HG03378 (cell line): Measurements from ENCODE around the gene RHBG.

Experiments used
- ATAC-seq: cut with Tn5 transposase; IDR thresholded peaks from one replicate; pipeline ENCODE4 v1.9.1; 2021; ENCODE audit warnings: mild to moderate bottlenecking, moderate library complexity; ENCODE audit not compliant: unreplicated experiment

The RHBG gene

DNA sequence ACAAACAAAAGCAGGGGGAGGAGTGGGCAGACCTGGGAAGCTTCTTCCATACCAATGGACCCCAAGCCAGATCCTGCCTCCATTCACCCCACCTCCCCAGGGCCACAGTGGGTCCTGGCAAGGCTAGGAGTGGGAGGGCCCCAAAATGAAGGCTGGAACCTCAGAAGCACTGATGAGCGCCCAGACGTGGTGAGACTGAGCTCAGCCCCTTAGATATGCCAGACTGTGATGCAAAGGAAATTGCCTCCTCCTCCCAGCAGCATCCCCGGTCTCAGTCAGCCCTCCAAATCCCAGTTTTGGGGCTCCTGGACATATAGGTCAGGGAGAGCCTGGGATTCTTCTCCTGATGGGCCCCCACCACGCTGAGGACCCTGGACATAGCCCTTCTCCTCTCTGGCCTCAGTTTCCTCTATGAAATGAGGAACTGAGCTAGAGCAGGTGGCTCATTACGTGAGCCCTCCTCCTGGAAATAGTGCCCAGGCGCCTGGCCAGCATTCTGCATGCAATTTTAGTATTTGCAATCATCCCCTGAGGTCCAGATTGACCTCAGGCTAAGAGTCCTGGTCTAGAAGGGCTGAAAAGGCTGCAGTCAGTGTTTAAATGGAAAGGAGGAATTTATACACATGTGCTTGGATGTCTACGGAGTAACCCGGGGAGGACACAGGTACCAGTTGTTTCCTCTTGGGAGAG is 33.5 kb downstream of the RHBG start:
- no peak for ATAC-seq

DNA sequence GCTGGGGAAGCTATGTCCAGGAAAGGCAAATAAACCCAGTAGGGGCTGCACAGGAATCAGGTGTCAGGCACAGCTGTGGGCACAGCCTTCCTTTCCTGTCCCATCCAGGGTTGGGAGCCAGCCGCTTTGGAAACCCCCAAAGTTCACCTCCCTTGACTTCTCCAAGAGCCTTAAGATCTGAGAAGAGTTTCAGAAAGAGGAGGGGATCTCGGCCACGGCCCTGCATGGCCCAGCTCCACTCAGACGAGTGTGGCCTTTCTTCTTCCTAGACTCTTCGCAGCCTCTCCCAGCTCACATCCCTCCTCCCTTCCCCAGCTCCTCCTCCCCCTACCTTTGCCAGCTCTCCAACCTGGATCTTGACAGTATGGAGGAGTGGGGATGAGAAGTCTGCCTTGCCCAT is 36.7 kb downstream of the RHBG start:
- no peak for ATAC-seq

DNA sequence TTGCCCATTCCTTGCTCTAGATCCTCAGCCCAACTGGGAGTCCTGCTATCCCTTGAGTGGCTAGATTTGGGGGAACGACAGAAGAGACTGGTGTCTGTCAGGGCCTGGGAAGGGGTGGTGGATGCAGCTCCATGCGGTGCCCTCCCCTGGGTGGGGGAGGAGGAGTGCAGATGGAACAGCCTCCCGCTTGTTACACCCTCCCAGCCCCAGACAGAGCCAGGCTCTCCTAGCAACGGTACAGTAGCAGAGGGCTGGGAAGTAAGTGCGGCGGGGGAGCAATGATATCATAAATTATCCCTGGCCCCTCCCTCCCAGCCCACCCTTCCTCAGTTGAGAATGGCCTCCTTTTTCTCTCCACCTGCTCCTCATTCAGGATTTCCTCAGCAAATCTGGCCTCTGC is 37.2 kb downstream of the RHBG start:
- ATAC-seq: no peak

- ATAC-seq: no peak
Measured at GRCh38 chr1:156407344-156407743, 38.3 kb downstream of the RHBG start.

- no peak for ATAC-seq
Measured at GRCh38 chr1:156407760-156408159, 38.7 kb downstream of the RHBG start.

DNA sequence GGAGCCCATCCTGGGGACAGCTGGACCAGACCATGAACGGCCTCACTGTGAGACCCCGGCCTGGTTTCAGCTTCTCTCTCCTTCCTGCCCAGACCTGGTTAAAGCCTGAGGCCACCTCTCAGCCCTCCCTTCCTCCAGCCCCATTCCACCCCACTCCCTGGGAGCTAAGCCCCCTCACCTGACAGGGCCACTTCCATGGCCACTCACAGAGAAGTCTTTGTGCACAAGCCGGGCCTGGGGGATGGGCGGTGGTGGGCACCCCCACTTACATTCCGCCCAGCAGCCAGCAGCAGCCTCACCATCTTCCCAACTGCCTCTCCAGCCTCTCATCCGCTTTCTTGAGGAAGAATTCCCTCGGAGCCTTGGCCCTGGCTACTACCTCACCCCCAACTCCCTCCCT is 40.4 kb downstream of the RHBG start:
- ATAC-seq: no peak

GRCh38 chr1:156410238-156410637 is 41.2 kb downstream of the RHBG start:
- ATAC-seq: no peak

DNA sequence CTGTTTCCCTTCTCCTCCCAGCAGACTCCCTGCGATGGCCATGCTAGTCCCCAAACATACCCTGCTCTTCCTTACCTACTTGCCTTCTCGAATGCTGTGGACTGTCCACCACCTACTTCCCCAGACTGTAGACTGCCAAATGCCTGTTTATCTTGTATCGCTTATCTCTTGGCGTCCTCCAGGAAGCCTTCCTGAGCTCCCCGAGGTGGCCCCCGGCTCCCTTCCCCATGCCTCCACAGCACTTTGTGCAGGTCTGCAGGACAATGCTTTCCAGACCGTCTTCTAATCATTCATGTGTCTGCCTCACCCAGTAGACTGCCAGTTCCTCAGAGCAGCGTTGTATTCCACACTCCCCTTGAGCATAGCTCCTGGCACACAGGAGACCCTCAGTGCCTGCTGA is 41.7 kb downstream of the RHBG start:
- no peak for ATAC-seq

DNA sequence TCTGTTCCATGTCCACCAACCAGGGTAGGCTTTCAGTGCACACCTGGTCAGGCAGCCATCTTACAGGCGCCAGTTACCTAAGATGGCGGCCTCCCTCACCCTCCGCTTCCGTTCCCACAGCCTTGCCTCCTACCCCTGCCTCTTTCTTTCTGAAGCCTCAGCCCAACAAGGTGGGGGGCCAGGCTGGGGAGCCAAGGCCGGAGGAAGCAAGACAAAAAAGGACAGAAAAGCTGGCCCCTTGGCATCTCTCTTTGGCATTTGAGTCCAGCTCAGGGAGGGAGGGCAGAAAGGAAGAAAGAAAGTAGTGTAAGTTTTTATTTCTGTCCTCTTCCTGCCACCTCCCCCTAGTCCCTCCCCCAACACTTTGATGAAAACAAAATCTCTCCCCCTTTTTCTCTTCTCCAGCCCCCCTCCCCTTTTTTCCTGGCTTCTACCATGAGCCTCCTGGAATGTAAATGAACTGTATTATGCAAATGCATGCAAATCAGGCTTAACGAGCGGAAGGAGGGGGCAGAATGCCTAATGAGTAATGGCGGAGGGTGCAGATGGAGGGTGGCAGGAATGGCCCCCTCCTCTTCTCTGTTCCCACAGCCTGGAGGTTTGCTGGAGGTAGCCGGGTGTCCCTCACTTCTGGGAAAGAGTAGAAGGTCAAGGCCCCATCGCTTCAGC is 43.8 kb downstream of the RHBG start:
- no peak for ATAC-seq

DNA sequence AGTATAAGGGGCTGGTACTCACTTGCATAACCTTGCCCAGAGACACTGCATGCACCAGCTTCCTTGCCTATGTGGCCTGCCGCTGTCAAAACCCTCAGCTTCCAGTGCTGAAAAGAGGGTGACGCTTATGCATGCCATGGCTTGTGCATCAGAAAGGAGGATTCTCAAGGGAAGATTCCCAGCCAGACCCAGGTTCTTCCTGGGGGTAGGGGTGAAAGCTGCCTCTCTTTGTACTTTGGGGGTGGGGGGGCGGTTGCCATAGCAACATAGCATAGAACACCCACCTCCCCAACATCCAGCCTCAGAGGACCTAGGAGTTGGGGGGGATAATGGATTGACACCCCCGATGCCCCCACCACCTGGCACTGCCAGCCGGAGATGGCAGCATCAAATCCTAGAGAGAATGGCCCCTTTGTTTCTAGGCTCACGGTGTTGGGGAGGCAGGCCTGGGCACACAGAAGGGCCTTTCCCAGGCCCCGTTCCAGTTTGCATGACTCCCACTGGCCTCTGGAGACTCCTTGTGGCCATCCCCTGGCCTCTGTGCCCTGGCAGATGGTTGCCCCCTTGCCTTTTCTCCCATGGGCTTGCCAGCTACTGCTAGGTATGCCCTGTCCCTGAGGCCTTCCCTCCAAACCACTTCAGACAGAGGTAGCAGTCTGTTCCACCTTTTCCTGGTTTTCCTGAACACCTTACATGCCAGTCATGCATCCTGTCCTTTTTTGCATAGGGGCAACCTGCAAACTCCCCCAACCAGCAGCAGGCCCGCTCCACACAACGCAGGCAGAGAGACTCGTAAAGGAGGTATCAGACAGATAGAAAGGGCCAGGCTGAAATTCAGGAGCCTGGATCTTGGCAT is 44.6 kb downstream of the RHBG start:
- no peak for ATAC-seq

DNA sequence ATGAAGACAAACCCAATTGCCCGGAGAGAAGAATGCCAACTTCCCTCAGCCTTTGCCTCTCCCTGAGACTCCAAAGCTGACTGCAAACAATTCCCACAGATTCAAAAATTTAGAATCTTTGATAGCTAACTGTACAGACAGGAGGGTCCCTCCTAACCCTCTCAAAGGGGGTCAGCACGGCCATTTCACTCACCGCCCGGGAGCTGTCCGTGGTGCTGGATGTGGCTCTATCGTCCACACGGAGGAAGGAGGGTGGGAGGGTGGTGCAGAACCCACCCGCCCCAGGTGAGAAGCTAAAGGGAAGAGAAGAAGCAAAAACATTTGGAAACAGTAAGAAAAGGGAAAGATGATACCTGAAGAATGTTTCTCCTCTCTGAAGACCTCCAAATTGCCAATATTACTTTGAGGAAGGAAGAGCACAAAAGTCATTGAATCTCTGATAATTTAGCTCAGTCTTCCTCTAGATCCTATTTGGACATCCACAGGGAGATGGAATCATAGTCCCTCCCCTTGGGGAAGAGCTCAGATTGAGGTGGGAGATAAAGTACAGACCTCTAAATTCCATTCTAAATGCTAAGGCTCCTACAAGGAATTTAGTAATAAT is 45.6 kb downstream of the RHBG start:
- no peak for ATAC-seq

DNA sequence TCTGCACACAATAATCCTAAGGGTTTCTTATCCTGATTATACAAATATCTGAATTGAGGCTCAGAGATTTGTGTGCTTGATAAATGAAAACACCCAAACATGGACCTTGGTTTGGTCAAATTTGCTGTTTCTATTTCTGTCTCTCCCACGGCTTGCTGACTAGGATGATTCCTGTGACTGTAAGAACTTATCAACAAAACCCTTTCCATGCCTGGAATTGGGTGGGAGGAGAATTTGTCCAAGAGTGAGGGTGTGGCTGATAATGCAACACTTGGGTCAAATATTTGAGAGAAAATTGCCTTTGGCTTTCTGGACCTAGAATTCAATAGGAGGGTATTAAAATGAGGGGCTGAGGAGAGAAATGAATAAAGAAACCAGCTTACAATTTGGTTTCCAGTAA is 48.0 kb downstream of the RHBG start:
- ATAC-seq: no peak

DNA sequence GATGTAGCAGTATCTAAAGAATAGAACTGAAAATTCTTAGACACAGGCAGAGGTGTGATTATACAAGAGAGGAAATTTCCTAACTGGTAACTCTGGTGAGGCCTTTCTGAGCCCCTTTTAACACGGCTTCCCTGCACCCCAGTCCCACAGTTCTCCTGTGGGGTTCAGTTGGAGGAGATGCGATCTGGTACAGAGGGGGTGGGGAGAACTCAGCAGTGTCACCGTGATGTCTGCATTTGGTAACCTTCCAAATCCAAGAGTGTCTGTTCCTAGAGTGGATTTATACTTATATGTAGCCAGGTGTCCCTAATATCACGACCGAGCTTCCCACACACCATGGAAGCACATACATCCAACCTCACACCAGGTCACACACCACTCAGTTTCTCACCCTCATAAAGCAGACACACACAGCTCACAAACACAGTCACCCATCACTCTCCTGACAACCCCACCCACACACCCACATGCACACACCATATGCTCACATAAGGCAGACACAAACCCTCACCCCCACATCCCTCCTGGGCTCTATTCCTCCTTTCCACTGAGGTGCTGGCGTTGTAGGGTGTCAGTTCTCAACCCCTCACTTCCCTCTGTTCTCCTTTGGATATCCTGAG is 48.5 kb downstream of the RHBG start:
- no peak for ATAC-seq

DNA sequence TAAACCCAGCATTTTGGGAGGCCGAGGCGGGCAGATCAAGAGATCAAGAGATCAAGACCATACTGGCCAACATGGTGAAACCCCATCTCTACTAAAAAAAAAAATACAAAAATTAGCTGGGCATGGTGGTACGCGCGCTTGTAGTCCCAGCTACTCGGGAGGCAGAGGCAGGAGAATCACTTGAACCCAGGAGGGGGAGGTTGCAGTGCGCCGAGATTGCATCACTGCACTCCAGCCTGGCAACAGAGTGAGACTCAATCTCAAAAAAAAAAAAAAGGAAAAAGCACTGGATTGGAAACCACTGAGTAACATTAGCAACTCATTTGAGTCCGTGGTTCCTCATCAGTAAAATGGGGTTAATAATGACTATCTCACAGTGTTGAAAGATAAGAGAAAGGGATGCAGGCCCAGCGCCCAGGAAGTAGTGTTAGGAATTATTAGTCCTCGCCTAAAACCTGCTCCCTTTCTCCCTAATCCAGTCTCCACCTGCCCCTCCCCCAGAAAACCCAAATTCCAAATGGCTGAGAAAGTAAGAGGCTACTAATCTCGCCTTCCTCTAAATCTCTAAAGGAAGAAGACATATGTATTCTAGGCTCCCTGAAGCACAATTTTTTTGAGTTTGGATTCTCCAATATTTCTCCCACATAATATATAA is 49.5 kb downstream of the RHBG start:
- no peak for ATAC-seq

- ATAC-seq: no peak
Measured at GRCh38 chr1:156419854-156420204, 50.8 kb downstream of the RHBG start.

DNA sequence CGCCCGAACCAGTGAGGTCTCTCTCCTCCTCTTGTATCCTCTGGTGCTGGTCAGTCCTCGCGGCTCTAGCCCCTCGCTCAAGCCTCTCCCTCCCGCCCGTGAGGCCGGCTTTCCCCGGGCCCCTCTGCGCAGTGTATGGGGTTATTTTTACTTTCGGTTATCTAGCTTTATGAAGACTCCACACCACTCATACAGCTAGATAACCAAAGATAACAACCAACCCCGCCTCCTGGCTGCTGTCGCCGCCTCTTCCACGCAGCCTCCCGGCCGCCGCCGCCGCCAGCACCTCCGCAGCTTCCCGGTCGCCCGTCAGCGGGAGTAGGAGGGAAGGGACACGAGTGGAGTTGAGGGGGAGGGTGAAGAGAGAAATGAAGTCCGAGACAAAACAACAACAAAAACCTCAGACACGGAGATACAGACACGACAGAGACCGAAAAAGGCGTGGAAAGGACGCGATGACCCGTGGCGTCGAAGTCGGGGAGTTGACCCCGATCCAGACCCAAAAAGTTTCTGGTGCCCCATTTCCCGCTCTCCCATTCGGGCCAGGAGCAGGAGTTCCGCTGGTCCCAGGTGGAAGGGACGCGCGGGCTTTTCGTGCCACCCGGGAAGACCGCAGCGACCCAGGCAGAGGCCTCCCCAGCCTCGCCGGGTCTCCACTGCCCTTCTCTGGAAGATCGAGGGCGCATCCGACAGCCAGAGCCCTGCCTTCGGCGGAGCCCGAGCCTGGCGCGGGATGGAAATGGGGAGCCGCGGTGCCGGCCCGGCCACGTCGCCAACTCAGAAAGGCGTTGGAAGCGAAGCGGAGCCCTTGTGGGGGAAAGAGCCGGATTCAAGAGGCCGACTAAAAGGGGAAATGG is 51.4 kb downstream of the RHBG start:
- ATAC-seq: no peak

DNA sequence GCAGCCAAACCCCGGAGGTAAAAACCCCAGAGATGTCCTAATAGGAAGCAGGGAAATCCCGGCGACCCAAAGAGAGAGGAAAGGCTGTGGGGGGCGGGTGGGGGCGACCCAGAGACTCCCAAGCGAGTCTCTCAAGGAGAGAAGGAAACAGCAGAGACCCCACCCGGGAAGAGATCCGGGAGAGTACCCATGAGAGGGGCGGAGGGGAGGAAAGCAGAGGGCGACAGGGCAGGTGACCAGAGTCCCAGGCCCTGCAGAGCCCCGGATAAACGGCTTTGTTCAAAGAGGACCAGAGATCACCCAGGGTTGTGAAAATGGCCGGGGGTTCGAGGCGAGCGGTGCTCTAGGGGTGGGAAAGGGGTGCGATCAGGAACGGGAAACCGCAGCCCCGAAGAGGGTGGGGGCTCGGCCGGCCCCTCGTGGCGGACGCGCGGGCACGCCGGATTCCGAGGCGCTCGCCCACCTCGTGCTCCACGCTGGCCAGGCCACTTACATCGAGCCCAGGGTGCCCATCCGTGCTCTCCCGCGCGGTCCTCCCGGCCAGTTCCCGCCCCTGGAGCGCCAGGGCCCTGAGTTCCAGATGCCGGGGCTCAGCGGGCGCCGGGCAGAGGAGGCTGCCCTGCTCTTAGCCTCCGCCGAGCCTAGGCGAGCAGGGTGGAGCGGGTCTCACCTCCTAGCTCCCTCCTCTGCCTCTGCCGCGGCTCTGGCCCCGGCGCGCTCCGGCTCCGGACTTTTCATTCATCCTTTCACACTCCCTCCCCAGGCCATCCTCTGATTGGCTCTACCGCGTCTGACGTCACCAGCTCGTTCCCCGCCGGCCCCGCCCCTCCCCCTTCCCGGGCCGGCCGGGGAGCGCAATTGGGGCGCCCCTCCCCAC is 52.3 kb downstream of the RHBG start:
- peak; percentile 64 for ATAC-seq

- ATAC-seq: no peak
Measured at GRCh38 chr1:156421939-156422601, 53.1 kb downstream of the RHBG start.
